ENCODE data around the gene RNLS.
"Not testable (repeated sequence)": the region's sequence is repeated elsewhere in the genome, so short reads cannot be mapped to it uniquely, and the experiment has no call there.

RNLS gene

GRCh38 chr10:88293073-88293472 is 290.0 kb downstream of the RNLS start:
- DNase-seq (ENCODE audit: low read depth in 2 of 2) = no peak

- DNase-seq (ENCODE audit: low read depth in 2 of 2) = no peak
Observed at GRCh38 chr10:88292185-88292514, 291.0 kb downstream of the RNLS start.

GRCh38 chr10:88291289-88292184 is 291.6 kb downstream of the RNLS start:
- no peak for DNase-seq (ENCODE audit: low read depth in 2 of 2)

GRCh38 chr10:88289342-88289741 is 293.8 kb downstream of the RNLS start:
- no peak for DNase-seq (ENCODE audit: low read depth in 2 of 2)

- DNase-seq (ENCODE audit: low read depth in 2 of 2) = no peak
Observed at GRCh38 chr10:88288320-88289059, 294.6 kb downstream of the RNLS start.

- DNase-seq (ENCODE audit: low read depth in 2 of 2) = no peak
Observed at GRCh38 chr10:88286030-88286429, 297.1 kb downstream of the RNLS start.

GRCh38 chr10:88281592-88282347 is 301.3 kb downstream of the RNLS start:
- DNase-seq (ENCODE audit: low read depth in 2 of 2) = no peak

GRCh38 chr10:88280518-88280917 is 302.6 kb downstream of the RNLS start:
- DNase-seq (ENCODE audit: low read depth in 2 of 2) = no peak

- DNase-seq (ENCODE audit: low read depth in 2 of 2) = no peak
Observed at GRCh38 chr10:88278912-88279311, 304.2 kb downstream of the RNLS start.

GRCh38 chr10:88276945-88277344 is 306.2 kb downstream of the RNLS start:
- not testable (repeated sequence) for DNase-seq (ENCODE audit: low read depth in 2 of 2)

- DNase-seq (ENCODE audit: low read depth in 2 of 2) = no peak
Observed at GRCh38 chr10:88274286-88274685, 308.8 kb downstream of the RNLS start.

GRCh38 chr10:88273567-88273966 is 309.6 kb downstream of the RNLS start:
- DNase-seq (ENCODE audit: low read depth in 2 of 2) = no peak

- no peak for DNase-seq (ENCODE audit: low read depth in 2 of 2)
Observed at GRCh38 chr10:88271761-88272543, 311.2 kb downstream of the RNLS start.

GRCh38 chr10:88270871-88271713 is 312.0 kb downstream of the RNLS start:
- peak; percentile 16 to 31 for DNase-seq (ENCODE audit: low read depth in 2 of 2)

- DNase-seq (ENCODE audit: low read depth in 2 of 2) = no peak
Observed at GRCh38 chr10:88270061-88270808, 312.9 kb downstream of the RNLS start.

GRCh38 chr10:88262591-88263234 is 320.4 kb downstream of the RNLS start:
- DNase-seq (ENCODE audit: low read depth in 2 of 2) = no peak

GRCh38 chr10:88261152-88261551 is 322.0 kb downstream of the RNLS start:
- no peak for DNase-seq (ENCODE audit: low read depth in 2 of 2)

GRCh38 chr10:88260329-88261051 is 322.6 kb downstream of the RNLS start:
- no peak for DNase-seq (ENCODE audit: low read depth in 2 of 2)

- DNase-seq (ENCODE audit: low read depth in 2 of 2) = no peak
Observed at GRCh38 chr10:88259381-88259780, 323.7 kb downstream of the RNLS start.
